PC-3 (cell line): ENCODE results near the gene TCOF1.

Source experiments
- CTCF ChIP-seq: fragments of 300-600 bp; sonication (generic); conservative IDR thresholded peaks from 2 replicates; pipeline ENCODE4 v1.5.1; 2017; ENCODE audit warnings: antibody characterized with exemption, low read depth, mild to moderate bottlenecking, low read length
- EZH2 ChIP-seq: fragments of 300-600 bp; sonication (generic); IDR thresholded peaks from one replicate; pipeline ENCODE4 v1.6.1; 2017; ENCODE audit warnings: antibody characterized with exemption, mild to moderate bottlenecking, low read length; ENCODE audit not compliant: unreplicated experiment
- EZH2phosphoT487 ChIP-seq: fragments of 300-600 bp; sonication (generic); IDR thresholded peaks from 2 replicates; pipeline ENCODE4 v1.6.1; 2018; ENCODE audit warnings: mild to moderate bottlenecking, antibody characterized with exemption, low read length, borderline replicate concordance

- TF ChIP-seq CTCF (no peak), EZH2phosphoT487 (no peak), EZH2 (no peak)
These were observed 87.3 kb downstream of the TCOF1 start for GRCh38 chr5:150444770-150445169.
